Measurements from ENCODE around the gene AKAP12. TPM values are rescaled to one million over a fixed set of nuclear protein-coding genes. Genes with fewer than 3 reads are reported as not detected.

AKAP12 gene
- total RNA-seq, 1 donor from 2014 or later = 3.4 TPM

DNA sequence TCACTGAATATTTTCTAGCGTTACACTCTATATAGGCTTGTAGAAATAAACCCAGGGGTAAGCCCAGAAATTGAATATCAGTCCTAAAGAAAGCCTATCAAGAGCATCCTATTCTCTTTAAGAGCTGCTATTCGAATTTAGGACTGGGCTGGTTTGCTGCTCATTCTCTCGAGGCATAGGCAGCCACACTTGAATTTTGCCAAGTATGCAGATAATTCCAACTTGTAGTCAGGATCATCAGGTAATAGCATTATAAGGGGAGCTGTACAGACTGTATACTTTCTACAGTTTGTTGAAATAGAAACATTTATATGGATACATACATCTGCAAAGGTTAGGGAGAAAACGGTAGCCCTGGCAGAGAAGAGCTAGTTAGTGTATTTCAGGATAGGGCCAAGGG, 153.6 kb downstream of the AKAP12 start:
- ATAC-seq (no peak), DNase-seq (ENCODE audit: low spot score) (no peak)

DNA sequence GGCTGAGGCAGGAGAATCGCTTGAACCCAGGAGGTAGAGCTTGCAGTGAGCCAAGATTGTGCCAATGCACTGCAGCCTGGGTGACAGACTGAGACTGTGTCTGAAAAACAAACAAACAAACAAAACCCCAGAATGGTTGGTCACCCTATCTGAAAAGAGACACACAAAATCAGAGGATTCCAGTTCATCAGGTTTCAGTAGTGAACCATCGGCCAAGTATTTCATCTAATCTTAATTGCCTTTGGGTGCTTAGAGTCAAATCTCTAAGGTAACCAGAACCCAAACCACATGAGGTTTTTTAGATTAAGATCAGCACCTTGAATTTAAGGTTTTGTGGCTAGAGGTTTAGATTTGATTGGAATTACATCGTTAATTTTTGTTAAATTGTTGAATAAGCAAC, 159.9 kb downstream of the AKAP12 start:
- DNase-seq (ENCODE audit: low spot score) (no peak), ATAC-seq (no peak)

DNA sequence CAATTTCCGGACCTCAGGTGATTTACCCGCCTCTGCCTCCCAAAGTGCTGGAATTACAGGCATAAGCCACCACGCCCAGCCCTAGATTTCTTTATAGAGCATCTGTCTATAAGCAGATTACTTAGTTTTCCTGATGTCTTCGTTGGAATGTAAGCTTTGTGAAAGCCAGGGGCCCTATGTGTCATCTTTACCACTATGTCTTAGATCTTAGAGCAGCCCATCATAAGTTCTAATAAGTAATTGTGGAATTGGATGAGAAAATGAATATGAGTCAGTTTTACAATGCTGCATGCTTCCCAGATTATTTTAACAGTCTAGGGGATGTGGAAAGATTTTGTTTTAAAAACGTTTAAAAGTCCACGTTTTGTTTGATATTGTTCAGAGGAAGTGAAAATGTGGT, 160.7 kb downstream of the AKAP12 start:
- no peak for DNase-seq (ENCODE audit: low spot score)
- no peak for ATAC-seq

DNA sequence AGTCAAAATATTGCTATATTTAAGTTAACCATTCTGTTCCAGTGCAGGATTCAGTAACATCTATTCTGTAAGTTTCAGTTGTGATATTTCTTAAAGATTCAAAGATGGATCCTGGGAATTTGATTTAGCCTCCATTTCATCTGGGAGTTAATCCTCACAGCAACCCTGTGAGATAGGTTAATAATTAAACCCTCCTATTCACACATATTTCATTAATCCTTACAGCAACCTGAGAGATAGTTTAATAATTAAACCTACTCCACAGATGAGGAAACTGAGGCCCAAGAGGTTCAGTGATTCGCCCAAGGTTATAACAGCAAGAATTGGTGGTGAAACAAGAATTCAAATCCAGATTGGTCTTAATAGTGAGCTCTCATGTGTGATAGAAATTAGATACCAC, 162.5 kb downstream of the AKAP12 start:
- peak; percentile 33 for ATAC-seq
- DNase-seq (ENCODE audit: low spot score) = no peak

DNA sequence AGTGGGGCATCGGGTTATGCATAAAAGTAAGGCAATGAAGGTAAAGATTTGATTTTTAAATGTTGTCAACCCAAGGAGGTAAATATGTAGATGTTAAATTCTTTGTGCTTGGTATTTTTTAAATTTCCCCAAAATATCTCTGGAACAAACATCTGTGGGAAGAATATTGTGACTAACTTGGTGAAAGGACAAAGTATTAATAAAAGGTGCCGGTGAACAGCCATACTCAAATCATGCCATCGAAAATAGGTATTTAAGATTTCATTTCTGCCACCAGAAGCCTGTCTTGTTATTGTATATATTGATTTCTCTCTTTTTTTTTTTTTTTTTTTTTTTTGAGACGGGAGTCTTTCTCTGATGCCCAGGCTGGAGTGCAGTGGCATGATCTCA, 164.1 kb downstream of the AKAP12 start:
- no peak for DNase-seq (ENCODE audit: low spot score)
- no peak for ATAC-seq

Other genes starting within 250 kb of the AKAP12 start
- 2.7 TPM for gene ZBTB2, start 151.6 kb downstream of the AKAP12 start, total RNA-seq
- gene RMND1, start 212.2 kb downstream of the AKAP12 start, total RNA-seq = 18.6 TPM